ENCODE data around the gene DHX32. TPM values are rescaled to one million over a fixed set of nuclear protein-coding genes. Genes with fewer than 3 reads are reported as not detected.

DHX32 gene
- total RNA-seq, 1 donor from 2014 or later, result 15.5 TPM

DNA sequence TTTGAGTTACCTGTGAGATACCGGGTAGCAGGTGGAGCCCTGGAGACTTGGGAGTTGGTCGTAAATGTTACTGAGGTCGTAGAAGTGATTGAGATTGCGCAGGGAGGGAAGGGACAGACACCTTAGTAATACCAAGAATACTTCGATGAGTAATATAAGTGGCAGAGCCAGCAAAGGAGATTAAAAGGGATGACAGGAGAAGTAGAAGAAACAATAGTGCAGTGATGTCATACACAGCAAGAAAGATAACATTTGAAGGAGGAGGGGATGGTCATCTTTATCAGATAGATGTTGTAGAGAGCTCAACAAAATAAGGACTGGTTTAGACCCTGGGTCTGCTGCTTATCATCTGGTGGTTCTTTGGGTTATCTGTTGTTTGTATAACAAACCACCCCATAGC is 52.8 kb downstream of the DHX32 start:
- H3K4me3 Mint-ChIP-seq, result no peak overlapping the region
- no peak for DNase-seq
- ChIA-PET POLR2A (no interaction called here), CTCF (no interaction called here)
- peaks cover 66% of the 10 kb centered on the region for H3K36me3 Mint-ChIP-seq (ENCODE audit: low read depth)
- H3K27me3 Mint-ChIP-seq, result no peaks in the 10 kb centered on the region
- no peak for TF ChIP-seq CTCF (IDR thresholded peaks at IDR 0.05)
- peaks cover 17% of the 10 kb centered on the region for H3K4me1 Mint-ChIP-seq
- no peak for ATAC-seq (ENCODE audit: low read depth)
- no peak overlapping the region for H3K27ac Mint-ChIP-seq
- no peaks in the 10 kb centered on the region for H3K9me3 Mint-ChIP-seq
- intact Hi-C loops (cut with micrococcal nuclease), result no loop called here

GRCh38 chr10:125827133-125827532 is 54.0 kb downstream of the DHX32 start:
- Mint-ChIP-seq H3K4me1 (peaks cover 22% of the 10 kb centered on the region), H3K27me3 (no peaks in the 10 kb centered on the region), H3K9me3 (no peaks in the 10 kb centered on the region), H3K36me3 (ENCODE audit: low read depth) (peaks cover 58% of the 10 kb centered on the region), H3K27ac (no peak overlapping the region), H3K4me3 (no peak overlapping the region)
- CTCF ChIA-PET, result no interaction called here
- no peak for TF ChIP-seq CTCF (IDR thresholded peaks at IDR 0.05)
- no peak for ATAC-seq (ENCODE audit: low read depth)
- DNase-seq, result no peak
- intact Hi-C loops (cut with micrococcal nuclease), result no loop called here
- POLR2A ChIA-PET, result no interaction called here

DNA sequence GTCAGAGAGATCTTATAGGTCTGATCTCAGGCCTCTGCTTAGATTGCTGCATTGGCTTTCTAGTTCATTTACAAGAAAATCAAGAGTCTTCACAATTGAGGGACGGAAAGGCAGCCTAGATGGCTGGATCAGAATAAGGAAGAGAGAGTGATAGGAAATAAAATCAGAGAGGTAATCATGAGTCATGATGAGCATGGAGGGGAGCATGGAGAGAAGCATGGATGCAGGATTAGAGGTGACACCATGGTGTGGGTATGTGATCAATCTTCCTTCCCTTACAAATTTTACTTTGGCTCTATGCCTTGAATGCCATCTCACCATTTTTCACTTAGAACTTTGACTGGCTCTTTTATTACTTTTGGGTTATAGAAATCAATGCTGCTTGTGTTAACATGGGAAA is 56.4 kb downstream of the DHX32 start:
- no peak overlapping the region for H3K4me3 Mint-ChIP-seq
- ATAC-seq (ENCODE audit: low read depth), result no peak
- intact Hi-C loops (cut with micrococcal nuclease), result loop anchor here (5.0 kb wide), 2 partner anchors 218 to 907 kb away; no protein-coding TSS in a partner anchor
- H3K27me3 Mint-ChIP-seq, result no peaks in the 10 kb centered on the region
- H3K36me3 Mint-ChIP-seq (ENCODE audit: low read depth), result peaks cover 39% of the 10 kb centered on the region
- TF ChIP-seq CTCF (IDR thresholded peaks at IDR 0.05), result no peak
- no peaks in the 10 kb centered on the region for H3K9me3 Mint-ChIP-seq
- CTCF ChIA-PET, result no interaction called here
- H3K4me1 Mint-ChIP-seq, result peaks cover 38% of the 10 kb centered on the region
- DNase-seq, result no peak
- POLR2A ChIA-PET, result no interaction called here
- H3K27ac Mint-ChIP-seq, result no peak overlapping the region

GRCh38 chr10:125823663-125824251 is 57.3 kb downstream of the DHX32 start:
- ChIA-PET CTCF (interaction anchor here (0.9 kb wide), 1 partner anchor 8 kb away, joined by 3 read pairs; no protein-coding TSS in a partner anchor), POLR2A (interaction anchor here (0.5 to 1.6 kb wide), 5 partner anchors 9 to 218 kb away, joined by 4 to 16 read pairs (median 4); partner anchors contain the start of gene EDRF1)
- Mint-ChIP-seq H3K27me3 (no peaks in the 10 kb centered on the region), H3K4me1 (peaks cover 38% of the 10 kb centered on the region), H3K9me3 (no peaks in the 10 kb centered on the region), H3K36me3 (ENCODE audit: low read depth) (peaks cover 29% of the 10 kb centered on the region), H3K27ac (no peak overlapping the region), H3K4me3 (no peak overlapping the region)
- ATAC-seq (ENCODE audit: low read depth), result peak; percentile 4
- intact Hi-C loops (cut with micrococcal nuclease), result loop anchor here (1.0 to 5.0 kb wide), 3 partner anchors 104 to 906 kb away; partner anchors contain the start of gene EDRF1
- TF ChIP-seq CTCF (IDR thresholded peaks at IDR 0.05), result no peak
- DNase-seq, result no peak

DNA sequence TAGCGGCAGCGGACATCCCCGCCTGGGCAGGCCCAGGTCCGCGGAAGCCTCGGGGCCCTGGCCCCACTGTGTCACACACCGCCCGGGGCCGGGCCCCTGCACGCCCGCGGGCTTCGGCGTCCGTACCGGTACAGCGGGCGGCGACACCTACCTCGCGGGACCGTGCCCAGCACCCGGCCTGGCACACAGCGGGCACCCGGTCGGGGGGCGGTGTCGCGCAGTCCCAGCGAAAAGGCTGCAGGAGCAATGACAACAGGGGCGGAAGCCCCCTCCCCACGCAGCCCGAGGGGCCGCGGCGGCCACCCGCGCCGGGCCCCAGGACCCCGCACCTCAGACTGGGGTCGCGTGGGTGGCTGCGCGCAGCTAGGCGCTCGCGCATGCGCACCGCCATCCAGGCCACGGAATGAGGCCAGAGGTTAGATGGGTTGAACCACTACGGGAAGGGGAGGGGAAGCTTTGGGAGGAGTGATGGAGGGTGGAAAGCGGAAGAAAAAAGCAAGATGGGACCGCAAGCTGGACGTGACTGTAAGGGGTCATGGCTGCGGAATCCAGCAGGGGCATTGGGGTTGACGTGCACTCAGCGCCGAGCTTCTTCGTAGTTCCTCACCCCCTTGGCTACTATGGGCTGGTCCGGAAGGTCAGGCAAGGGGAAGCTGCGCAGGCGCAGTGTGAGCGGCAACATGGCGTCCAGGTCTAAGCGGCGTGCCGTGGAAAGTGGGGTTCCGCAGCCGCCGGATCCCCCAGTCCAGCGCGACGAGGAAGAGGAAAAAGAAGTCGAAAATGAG is 58.0 kb downstream of the DHX32 start, which contains the start of the genes BCCIP and UROS:
BCCIP (plus strand) TSS at position 669 of the 785 bp plus-strand sequence; CDS start at position 681, 12 bp downstream.
UROS (minus strand) TSS at position 381 of the 785 bp plus-strand sequence. CDS start 6,759 bp downstream, outside the sequence.
- no peaks in the 10 kb centered on the region for H3K27me3 Mint-ChIP-seq
- peak within 1 kb of the TSS; percentile 46 for H3K27ac Mint-ChIP-seq
- H3K36me3 Mint-ChIP-seq (ENCODE audit: low read depth), result peaks cover 22% of the 10 kb centered on the region
- H3K4me3 Mint-ChIP-seq, result peak within 1 kb of the TSS; percentile 78
- CTCF ChIA-PET, result interaction anchor here (0.9 kb wide), 1 partner anchor 9 kb away, joined by 3 read pairs; no protein-coding TSS in a partner anchor
- ATAC-seq (ENCODE audit: low read depth) (peak; percentile 87), DNase-seq (peak; percentile 86)
- H3K4me1 Mint-ChIP-seq, result peaks cover 36% of the 10 kb centered on the region
- intact Hi-C loops (cut with micrococcal nuclease), result loop anchor here (1.0 to 5.0 kb wide), 4 partner anchors 73 to 906 kb away; partner anchors contain the start of genes EDRF1 and FANK1
- POLR2A ChIA-PET, result interaction anchor here (0.5 to 1.6 kb wide), 6 partner anchors 9 to 267 kb away, joined by 3 to 16 read pairs (median 4); partner anchors contain the start of gene EDRF1
- H3K9me3 Mint-ChIP-seq, result no peaks in the 10 kb centered on the region
- no peak for TF ChIP-seq CTCF (IDR thresholded peaks at IDR 0.05)

Measured in activated B cell treated with CpG ODN at 0.5 μM for 24 hours (primary cell).